BJ (cell line): ENCODE results near the gene PDGFRA. TPM values are rescaled to one million over a fixed set of nuclear protein-coding genes. Genes with fewer than 3 reads are reported as not detected.

Source experiments
- CTCF ChIA-PET: fragments of 350-600 bp; formaldehyde crosslinking; extraction: SDS; loops from one replicate; lab custom pipeline; 2021; ENCODE audit warnings: antibody characterized with exemption, inconsistent platforms; lab: Yijun Ruan, JAX
- POLR2A ChIA-PET: fragments of 300-600 bp; sonication (Branson Sonifier 250); formaldehyde crosslinking; extraction: SDS; loops from one replicate; lab custom pipeline; 2021; ENCODE audit warnings: antibody characterized with exemption; lab: Charles Lee
- DNase-seq: peaks from one replicate; pipeline ENCODE4 v3.0.0-alpha.2; 2011; ENCODE audit warnings: low read depth
- H3K27me3 ChIP-seq: 2 replicates; pipeline ENCODE4 v1.6.0; 2011; ENCODE audit warnings: low read length; ENCODE audit not compliant: control insufficient read depth, insufficient read depth
- H3K36me3 ChIP-seq: 2 replicates; pipeline ENCODE4 v1.5.1; 2011; ENCODE audit warnings: low read length; ENCODE audit not compliant: control insufficient read depth, insufficient read depth
- H3K4me3 ChIP-seq: 2 replicates; pipeline ENCODE4 v1.5.1; 2011; ENCODE audit warnings: low read depth, mild to moderate bottlenecking, control low read depth, low read length
- polyA plus RNA-seq: library from polyadenylated mRNA; depleted of rRNA; stranded (reverse); fragments of >200 nt; gene quantifications from 2 replicates; pipeline ENCODE4 v1.2.3, GENCODE V29; 2011
- TF ChIP-seq, protein P1 (sequence below): IDR thresholded peaks from 2 replicates; pipeline ENCODE4 v1.5.1; 2011; ENCODE audit warnings: low read depth, mild to moderate bottlenecking, control low read depth, inconsistent platforms, low read length, moderate library complexity; ENCODE audit not compliant: insufficient read depth

Gene PDGFRA
- polyA plus RNA-seq, 1 experiment, result 90.5 TPM

DNA sequence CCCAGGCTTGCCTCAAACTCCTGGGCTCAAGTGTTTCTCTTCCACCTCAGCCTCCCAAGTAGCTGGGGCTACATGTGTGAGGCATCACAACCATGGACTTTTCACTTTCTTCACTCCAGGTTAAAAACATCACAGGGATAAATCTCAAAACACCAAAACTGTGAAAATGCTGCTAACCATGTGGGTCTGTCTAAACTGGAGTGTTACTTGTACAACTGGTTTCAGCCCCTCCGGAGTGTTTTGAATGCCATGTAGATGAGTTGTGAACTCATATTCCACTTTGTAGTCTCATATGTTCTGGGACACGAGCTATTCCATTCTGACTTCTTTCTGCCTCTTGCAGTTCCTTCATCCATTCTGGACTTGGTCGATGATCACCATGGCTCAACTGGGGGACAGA lies 43.0 kb downstream of the PDGFRA start:
- peaks cover 49% of the 10 kb centered on the region for H3K36me3 ChIP-seq

GRCh38 chr4:54274264-54274663 lies 45.2 kb downstream of the PDGFRA start:
- TF ChIP-seq, protein P1, sequence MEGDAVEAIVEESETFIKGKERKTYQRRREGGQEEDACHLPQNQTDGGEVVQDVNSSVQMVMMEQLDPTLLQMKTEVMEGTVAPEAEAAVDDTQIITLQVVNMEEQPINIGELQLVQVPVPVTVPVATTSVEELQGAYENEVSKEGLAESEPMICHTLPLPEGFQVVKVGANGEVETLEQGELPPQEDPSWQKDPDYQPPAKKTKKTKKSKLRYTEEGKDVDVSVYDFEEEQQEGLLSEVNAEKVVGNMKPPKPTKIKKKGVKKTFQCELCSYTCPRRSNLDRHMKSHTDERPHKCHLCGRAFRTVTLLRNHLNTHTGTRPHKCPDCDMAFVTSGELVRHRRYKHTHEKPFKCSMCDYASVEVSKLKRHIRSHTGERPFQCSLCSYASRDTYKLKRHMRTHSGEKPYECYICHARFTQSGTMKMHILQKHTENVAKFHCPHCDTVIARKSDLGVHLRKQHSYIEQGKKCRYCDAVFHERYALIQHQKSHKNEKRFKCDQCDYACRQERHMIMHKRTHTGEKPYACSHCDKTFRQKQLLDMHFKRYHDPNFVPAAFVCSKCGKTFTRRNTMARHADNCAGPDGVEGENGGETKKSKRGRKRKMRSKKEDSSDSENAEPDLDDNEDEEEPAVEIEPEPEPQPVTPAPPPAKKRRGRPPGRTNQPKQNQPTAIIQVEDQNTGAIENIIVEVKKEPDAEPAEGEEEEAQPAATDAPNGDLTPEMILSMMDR, result no peak
- no peak overlapping the region for H3K4me3 ChIP-seq
- H3K27me3 ChIP-seq, result no peaks in the 10 kb centered on the region
- peaks cover 45% of the 10 kb centered on the region for H3K36me3 ChIP-seq
- ChIA-PET CTCF (interaction anchor here (0.6 kb wide), 1 partner anchor 1606 kb away, joined by 3 read pairs; no protein-coding TSS in a partner anchor), POLR2A (no interaction called here)
- no peak for DNase-seq

More for the DNA sequence above, 43.0 kb downstream of the PDGFRA start:
- H3K27me3 ChIP-seq, result no peaks in the 10 kb centered on the region
- DNase-seq, result no peak
- ChIA-PET CTCF (interaction anchor here (0.9 kb wide), 1 partner anchor 38 kb away, joined by 3 read pairs; no protein-coding TSS in a partner anchor), POLR2A (no interaction called here)
- TF ChIP-seq, protein P1, result no peak
- H3K4me3 ChIP-seq, result no peak overlapping the region

- Histone ChIP-seq H3K4me3 (no peak overlapping the region), H3K36me3 (peaks cover 45% of the 10 kb centered on the region), H3K27me3 (no peaks in the 10 kb centered on the region)
- CTCF ChIA-PET, result interaction anchor here (2.0 kb wide), 1 partner anchor 15 kb away, joined by 7 read pairs; no protein-coding TSS in a partner anchor
- TF ChIP-seq, protein P1, result no peak
- POLR2A ChIA-PET, result interaction anchor here (0.7 kb wide), 1 partner anchor 20 kb away, joined by 3 read pairs; no protein-coding TSS in a partner anchor
- DNase-seq, result no peak
Measured at GRCh38 chr4:54274795-54275665, 45.9 kb downstream of the PDGFRA start.

DNA sequence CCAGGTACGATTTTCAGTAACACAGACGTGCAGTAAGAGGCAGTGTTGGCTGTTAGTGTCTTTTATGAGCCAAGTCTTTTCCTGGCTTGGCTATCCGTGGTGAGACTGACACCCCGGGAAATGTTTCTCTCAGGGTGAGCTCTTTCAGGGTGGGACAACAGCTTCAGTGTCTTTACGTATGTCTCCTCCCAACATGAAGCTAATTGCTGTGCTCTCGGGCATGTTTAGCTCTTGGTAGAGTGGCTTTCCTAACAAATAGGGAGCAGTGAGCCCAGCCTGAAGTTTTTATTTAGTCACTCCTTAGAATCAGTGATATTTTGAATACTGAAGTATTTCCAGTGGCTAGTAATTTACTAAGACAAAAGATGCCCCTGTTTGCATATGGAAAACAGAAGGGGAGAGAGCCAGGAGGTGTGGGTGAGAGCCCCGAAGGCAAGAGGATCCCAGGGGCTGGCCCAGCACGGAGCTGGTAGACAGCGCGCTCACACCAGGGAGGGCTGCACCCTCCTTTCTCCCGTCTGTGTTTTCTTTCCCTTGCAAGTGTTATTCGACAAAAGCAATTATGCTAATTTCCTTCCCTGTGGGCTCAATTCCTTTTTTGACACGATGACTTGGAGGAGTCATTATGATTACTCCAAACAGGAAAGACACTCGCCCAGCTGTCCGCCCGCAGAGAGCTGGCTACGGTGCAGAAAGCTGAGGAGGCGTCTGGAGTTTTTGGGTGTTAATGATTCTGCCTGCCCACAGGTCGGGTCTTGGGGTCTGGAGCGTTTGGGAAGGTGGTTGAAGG lies 47.7 kb downstream of the PDGFRA start:
- Histone ChIP-seq H3K27me3 (no peaks in the 10 kb centered on the region), H3K36me3 (peaks cover 38% of the 10 kb centered on the region), H3K4me3 (no peak overlapping the region)
- TF ChIP-seq, protein P1, result no peak
- ChIA-PET POLR2A (interaction anchor here (0.5 to 0.6 kb wide), 2 partner anchors 44 to 1636 kb away, joined by 3 to 7 read pairs; no protein-coding TSS in a partner anchor), CTCF (interaction anchor here (0.9 to 2.0 kb wide), 2 partner anchors 17 to 43 kb away, joined by 3 to 7 read pairs; no protein-coding TSS in a partner anchor)
- no peak for DNase-seq
